ENCODE data around the gene NELFE.

NELFE gene

GRCh38 chr6:31971993-31972708, 13.4 kb upstream of the NELFE start, which contains the start of gene DXO:
TSS of gene DXO (minus strand) at chr6:31972138. CDS start at chr6:31971675, 463 bp downstream.
- peak; percentile 74 to 99 (median 97) for DNase-seq

GRCh38 chr6:31971279-31971992, 12.7 kb upstream of the NELFE start:
- DNase-seq, result peak in 1 of 14 donors; percentile 48

GRCh38 chr6:31970604-31971271, 12.0 kb upstream of the NELFE start:
- no peak for DNase-seq

- DNase-seq, result no peak
These were observed 11.2 kb upstream of the NELFE start for GRCh38 chr6:31969712-31970603.

- DNase-seq, result no peak
These were observed 10.3 kb upstream of the NELFE start for GRCh38 chr6:31968791-31969711.

GRCh38 chr6:31968326-31968725, 9.6 kb upstream of the NELFE start:
- DNase-seq, result no peak

GRCh38 chr6:31967926-31968320, 9.2 kb upstream of the NELFE start:
- DNase-seq, result no peak

- no peak for DNase-seq
These were observed 8.5 kb upstream of the NELFE start for GRCh38 chr6:31966997-31967925.

GRCh38 chr6:31966506-31966905, 7.7 kb upstream of the NELFE start:
- DNase-seq, result no peak

- DNase-seq, result no peak
These were observed 6.9 kb upstream of the NELFE start for GRCh38 chr6:31965700-31966099.

- DNase-seq, result no peak
These were observed 5.2 kb upstream of the NELFE start for GRCh38 chr6:31963921-31964320.

GRCh38 chr6:31961616-31962015, 2.8 kb upstream of the NELFE start:
- DNase-seq, result no peak

GRCh38 chr6:31958412-31958740, 395 bp downstream of the NELFE start:
- DNase-seq, result no peak

- no peak for DNase-seq
These were observed 2.0 kb downstream of the NELFE start for GRCh38 chr6:31956796-31957195.

- DNase-seq, result no peak
These were observed 4.3 kb downstream of the NELFE start for GRCh38 chr6:31954511-31954910.

GRCh38 chr6:31952890-31953289, 5.9 kb downstream of the NELFE start:
- no peak for DNase-seq

GRCh38 chr6:31952140-31952805, 6.5 kb downstream of the NELFE start:
- peak in 4 of 14 donors; percentile 5 to 29 (median 10) for DNase-seq

- no peak for DNase-seq
These were observed 8.7 kb downstream of the NELFE start for GRCh38 chr6:31949926-31950548.

- no peak for DNase-seq
These were observed 9.9 kb downstream of the NELFE start for GRCh38 chr6:31948753-31949413.
